ENCODE measurements around the gene ARGLU1.

The ARGLU1 gene

DNA sequence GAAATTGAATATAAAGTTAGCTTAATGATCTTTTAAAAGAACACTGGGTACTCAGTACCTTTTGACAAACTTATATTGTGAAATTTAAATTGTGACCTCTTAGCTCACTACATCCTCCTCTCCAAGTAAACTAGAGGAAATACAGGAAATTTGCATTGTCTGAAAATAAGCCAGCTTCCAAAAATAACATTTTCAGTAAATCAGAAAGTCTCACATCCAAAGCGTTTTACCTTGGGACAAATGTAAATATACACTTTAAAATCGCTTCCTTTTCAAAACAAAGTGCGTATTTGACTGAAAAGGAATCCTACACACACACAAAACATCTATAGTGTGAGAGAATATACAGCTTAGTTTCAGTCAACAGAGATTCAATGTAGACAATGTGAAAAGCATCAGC is 30.4 kb downstream of the ARGLU1 start:
- no peak for DNase-seq

DNA sequence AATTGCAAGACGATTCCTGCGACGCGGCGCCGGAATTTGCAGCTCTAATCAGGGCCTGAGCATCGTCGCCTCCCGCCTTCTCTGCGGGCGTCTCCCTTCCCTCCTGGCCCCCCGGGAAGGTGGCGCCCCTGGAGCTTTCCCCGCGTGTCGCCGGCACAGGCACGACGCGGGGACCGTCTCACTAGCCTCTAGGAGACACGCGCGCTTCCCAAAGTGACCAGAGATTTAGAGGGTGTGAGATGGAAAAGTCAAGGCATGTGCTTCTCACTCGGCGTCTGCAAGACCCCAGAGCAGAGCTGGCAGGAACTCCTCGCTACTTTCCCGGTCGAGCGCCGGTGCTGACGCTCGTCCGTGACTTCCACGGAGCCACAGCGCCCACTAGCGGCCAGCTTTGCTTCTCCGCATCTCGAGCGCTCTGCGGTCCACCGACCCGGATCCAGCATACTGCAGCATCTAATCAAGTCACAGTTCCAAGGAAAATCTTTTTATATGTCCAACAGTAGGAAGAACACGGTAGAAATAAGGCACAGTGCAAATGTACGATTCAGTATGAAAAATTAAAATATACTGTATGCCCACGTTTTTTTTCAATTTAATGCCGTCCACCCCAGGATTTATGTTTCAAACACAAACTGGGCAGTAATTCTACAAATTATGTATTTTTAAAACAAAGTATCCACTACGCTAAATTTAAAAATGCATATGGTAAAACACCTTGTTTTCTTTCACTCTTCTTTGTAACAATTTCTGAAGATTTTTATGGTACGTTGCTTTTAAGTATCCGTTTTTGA is 31.5 kb downstream of the ARGLU1 start:
- DNase-seq = peak; percentile 92

DNA sequence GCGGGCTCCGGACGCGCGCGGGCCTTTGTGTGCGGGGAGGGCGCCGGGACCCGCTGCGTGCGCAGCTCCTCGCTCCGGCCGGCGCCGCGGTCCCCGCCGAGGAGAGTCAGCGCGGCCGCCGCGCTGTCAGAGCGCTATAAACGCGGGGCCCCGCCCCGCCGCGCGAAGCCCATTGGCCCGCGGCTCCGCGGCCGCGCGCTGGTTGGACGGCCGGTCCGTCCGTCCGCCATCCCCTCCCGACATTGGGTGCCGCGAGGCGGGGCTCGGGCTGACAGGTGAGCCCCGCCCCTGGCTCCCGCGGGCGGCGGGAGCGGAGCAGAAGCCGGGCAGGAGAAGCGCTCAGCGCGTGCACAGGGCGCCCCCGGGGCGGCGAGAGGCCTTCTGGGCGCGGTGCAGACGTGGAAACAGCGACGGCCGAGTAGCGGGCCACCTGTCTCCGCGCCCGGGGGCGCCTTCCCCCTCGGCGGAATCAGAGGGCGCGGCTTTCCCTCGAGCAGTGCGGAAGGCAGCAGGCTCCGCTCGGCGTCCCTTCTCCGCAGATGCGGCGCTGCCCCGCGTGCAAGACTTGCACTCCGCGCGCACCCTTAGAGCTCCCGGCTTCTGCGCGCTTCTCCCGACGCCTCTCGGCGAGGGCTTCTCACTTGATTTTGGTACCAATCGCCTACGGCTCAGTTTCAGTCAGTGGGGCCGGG is 32.2 kb downstream of the ARGLU1 start, which contains the start of gene EFNB2:
TSS of gene EFNB2 (minus strand) at position 111 of the 692 bp plus-strand sequence. CDS start 698 bp downstream, outside the sequence.
- peak; percentile 84 for DNase-seq

DNA sequence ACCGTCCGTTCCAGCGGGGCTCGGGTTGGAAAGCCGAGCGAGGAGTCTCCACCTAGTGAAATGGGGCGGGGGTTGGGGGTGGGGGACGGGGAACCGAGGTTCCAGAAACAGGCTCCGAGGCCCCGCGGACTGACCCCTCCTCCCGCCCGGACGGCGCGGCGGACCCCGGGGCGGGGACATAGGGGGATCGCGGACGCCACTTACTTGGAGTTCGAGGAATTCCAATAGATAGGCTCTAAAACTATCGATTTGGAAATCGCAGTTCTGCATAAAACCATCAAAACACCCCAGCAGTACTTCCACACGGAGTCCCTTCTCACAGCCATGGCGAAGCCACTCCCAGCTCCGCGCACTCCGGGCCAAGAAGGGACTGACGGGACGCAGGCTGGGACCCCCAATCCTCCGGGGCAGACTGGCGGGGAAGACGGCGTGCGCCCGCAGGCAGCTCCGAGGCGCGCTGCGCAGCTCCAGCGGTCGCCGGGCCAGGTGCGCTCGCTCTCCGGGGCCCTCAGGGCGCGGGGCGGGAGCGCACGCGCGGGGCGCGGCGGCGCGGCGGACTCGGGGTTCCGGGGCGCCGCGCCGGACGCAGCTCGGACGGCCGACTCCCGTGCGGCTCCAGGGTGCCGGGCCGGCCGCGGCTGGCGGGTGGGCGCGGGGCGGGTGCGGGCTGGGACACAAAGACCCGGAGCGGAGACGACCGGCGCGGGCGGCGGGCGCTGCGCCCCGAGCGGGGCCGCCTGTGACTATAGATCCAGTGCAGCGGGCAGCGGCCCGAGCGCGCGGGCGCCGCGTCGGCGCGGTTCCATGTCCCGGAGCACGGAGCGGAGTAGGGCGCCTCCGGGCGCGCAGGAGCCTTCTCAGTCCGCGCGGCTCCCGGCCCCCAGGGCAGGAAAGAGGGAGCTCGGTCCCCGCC is 33.0 kb downstream of the ARGLU1 start:
- DNase-seq = peak; percentile 7

DNA sequence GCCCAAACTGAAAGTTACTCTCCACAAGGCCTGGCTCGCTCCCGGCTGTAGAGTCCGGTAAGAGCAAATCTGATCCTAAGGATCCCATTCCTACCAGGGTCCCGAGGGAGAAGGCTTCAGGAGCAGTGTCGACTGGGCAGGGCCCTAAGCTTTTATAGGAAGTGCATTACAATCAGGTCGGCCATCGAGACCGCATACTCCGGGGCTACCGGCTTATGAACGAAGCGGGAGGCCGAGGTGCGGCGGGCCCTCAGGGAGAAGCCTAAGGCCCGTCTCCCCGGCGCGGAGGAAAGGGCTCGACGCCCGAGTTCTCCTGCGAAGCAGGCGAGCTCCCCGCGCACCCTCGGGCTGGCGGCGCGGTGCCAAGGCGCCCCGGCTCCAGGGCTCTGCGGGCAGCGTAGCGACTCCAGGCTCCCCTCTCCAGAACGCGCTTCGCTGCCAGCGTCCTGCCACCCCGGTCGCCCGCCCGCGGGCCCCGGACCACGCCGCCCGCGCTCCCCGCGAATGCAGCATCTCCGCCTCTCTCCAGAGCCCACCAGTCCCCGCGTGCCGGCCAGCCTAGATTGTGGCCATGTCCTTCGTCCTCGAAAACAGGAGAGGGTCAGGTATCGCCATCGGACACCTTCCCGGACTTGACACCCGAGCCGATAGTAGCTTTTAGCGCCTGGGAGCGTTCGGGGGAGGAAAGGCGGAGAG is 33.8 kb downstream of the ARGLU1 start:
- peak; percentile 2 for DNase-seq

DNA sequence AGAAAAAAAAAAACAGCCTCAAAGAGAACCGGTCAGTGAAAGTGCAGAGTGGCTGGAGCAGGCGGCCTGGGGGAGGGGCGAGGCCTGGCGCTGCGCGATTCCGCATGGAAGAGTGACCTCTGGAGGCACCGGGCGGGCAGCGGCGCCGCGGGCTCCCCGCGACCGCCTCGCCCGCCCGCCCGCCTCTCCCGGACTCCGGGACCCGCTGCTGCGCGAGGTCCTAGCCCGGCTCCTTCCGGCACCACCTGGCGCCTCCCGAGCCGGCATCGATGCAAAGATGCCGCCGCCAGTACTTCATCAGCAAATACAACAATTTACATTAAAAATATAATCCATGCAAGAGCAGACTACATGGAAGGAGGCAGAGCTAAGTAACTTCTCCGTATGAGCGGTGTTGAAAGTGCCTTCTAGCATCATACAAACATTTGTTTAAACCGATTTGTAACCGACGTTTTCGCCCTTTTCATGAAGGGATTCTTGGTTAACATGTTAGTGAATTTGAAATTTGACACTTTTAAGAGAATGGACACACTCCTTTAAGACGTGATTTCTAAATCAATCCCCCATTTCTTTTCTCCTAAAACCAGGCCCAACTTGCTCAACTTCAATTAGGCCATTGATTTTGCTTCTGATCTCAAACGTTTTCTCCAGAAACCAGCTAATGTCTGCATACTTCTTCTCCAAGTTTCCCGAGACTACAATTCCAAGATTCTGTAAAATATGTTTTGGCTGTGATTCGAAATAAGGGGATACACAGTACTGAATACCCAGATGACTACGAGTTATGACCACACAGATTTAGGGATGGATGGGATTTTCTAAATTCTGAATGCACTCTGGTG is 34.6 kb downstream of the ARGLU1 start:
- DNase-seq = peak; percentile 3

DNA sequence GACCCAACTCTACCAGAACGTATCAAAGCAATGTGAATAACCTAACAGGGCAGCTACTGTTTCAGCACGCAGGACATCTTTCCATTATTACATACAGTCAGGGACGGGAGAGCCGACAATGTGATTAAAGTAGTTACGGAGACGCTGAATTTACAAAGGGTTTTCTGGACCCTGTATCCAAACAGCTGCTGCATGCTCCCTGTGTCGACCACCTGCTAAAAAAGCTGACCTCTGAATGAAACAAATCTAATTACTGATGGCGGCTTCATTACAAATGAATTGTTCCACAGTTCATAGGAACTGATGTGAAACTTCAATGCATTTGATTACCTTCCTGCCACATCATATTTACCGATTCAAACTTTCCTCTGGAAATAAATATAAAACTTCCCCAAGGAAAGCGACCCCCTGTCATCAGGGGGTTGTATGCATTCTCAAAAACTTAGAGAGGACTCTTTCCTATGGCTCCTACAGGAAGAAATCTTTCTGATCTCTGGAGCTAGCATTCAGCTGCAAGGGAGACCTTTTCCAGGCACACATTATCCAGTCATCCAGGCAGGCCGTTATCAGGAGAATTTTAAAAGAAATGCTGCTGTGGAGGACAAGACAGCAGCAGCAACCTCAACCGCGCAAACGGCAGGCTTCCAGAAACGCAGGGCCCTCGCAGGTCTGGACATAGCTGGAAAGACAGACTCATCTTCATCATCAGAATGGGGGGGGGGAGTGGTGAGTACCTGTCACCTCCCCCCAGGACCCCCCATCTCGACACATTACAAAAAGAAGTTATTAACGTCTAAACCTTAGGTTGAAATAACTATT is 35.6 kb downstream of the ARGLU1 start:
- no peak for DNase-seq

DNA sequence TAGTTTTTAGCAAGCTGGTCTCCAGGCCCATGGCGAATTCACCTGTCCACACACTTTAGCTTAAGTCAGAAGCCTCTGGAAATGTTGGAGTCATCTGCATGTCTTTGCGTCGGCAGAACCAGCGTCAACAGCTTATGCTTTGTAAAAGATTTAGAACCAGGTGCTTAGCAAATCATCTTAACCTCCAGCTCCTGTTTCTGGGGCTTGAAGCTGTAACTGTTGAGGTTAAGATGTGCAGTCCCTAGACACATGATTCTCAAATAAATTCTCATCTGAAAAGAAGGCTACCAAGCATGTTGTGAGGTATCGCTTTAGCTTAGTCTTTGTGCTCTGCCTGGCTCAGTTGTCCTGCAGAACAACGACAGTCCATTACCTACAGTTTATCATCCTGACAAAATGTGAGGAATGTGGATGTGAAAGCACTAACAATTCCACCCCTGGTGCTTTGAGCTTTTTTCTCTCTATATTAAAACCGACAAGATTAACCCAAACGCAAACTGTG is 36.9 kb downstream of the ARGLU1 start:
- DNase-seq = no peak

DNA sequence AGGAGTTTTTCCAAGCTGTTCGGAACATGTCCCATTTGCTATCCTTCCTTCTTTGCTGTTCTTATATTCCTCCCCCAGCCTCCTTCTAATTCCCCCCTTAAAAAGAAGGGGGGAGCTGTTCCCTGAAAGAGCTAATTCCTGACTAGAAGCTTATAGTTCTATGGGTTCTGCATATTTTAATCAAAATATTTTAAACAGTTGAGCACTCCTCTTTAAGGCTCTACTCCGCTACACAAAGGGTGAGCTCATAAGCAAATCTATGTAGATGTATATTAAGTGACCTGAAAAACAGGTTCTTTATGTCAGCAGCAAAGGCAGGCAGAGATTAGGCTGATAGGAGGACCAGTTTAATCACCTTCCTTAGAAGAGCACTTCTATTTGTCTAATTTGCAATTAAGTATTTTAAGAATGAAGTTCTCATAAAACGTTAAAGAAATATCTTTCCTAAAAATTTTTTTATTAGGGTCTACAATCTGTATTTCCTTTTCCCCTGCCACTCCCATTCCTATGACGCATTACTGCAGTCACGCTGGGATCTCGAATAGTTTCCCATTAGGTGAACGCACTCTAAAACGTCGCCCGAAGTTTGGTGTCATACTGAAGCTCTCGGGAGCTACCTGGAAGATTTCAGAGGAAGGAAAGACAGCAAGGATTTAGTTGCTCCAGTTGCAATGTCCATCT is 37.6 kb downstream of the ARGLU1 start:
- no peak for DNase-seq

DNA sequence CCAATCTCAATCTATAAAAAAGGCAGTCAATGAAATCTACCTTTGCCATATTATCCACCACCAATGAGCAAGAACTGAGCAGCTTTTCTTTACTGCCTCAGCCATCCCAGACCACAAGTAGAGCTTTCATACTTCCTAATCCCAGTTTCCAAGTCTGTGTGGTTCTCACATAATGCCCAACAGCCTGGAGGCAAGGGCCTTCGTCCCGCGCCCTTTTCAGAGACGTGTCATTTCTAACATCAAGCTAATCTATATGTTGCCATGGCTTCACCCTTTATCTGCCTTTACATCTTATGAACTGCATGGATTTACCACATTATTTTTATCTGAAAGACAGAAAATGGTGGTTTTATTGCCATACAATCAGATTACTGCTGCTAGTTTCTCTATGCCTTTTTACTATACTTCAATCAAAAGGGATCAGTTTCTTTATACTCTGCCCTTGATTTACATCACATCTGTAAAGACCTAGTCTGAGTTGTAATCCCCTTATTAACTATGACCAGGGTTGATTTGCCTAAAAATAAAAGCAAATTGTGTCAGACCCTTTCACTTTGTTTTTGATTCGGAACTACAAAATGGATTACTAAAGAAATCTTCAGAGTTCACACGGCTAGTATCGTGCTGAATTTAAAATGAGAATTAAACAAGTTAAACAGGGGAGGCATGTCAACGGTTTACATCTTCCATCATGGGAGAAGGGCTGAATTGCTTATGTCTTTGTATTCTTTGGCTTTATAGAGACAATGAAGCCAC is 38.3 kb downstream of the ARGLU1 start:
- DNase-seq = no peak

DNA sequence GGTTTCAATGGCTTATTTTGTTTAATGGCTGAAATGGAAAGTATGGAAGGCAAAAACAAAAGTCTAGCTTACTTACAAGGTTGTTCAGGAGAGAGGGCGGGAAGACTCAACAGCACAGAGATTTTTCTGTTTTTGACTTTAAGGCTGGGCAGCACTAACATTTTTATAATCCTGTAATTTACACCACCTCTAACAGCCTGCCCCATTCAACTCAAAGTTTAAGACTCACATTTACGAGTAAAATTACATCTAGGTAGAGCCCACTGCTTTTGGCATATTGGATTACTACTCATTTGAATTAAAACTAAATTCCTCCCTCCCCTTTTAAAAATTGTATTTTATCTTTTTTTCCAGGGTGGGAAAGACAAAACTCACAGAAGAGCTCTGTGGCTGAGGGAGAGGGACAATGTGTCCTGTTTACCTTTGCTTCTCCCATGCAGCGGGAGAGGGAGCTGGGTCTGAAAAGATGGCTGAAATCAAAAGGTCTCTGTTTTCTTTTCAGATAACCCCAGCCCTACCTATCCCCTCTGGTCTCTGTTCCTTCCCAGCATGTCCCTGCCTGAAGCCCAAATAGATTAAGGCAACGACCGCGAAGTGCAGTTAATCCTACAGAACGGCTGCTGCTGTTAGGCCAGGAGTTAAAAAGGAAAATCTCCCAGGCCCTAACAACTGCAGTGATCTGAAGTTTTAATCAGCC is 39.1 kb downstream of the ARGLU1 start:
- DNase-seq = no peak

DNA sequence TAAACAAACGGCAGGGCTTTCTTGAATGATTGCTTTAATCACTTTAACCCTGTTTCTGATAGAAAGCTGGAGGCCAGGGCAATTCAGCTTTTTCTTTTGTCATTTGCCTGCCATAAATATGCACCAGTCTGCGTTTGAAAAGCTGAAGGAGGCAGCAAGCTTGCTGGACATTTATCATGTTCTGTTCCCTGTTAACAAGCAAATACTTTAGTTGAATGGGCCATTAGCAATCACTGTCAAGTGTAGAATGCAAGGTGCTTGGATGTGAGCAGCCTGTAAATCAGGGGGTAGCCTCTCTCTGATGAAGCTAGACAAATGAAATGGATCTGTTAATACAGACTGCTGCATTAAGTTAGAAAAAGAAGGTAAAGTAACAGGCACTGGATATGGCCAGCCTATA is 40.1 kb downstream of the ARGLU1 start:
- DNase-seq = no peak

DNA sequence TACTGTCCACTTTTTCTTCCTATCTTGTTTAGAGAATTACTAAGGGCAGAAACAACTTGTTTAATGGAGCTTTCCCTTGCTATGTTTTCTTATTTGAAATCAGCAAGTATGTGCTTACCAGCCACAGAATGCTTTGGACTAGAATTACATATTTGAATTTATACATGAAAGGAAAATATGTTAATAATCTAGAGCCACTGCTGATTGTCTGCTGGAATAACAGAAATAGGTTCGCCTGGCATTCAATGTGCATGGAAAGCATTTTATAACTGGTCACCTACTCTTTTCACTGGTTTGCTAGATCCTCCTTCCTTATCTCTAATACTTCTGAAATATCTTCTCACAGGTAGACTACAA is 40.5 kb downstream of the ARGLU1 start:
- DNase-seq = no peak

DNA sequence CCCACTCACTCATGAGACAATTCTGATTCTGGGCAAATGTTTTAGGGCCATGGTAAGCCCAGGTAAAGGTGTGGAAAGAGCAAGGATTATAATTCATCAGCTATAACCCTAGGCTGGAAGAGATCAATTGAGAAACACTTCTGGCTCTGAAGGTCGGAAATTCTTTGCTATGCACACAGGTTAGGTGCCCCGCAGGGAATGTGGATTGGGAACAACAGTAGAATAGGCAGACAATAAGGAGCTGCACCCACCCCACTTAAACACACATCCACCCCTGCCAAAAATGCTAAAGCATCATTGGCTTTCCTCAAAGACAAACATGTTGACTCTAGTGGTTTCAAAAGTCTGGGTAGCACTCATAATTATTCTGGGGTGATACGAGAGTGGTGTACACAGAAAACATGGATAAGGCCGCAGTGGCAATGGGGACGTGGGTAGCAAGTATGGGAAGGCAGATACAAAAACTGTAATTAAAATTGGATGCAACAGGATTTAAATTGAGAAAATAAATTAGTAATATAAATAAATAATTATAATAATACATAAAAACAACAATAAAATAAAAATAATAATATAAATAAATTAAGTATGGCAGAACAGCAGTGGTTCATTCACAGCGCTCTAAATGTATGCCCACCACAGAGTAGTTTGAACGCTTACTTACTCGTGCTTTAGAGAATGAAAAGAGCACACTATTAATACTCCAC is 41.0 kb downstream of the ARGLU1 start:
- no peak for DNase-seq

DNA sequence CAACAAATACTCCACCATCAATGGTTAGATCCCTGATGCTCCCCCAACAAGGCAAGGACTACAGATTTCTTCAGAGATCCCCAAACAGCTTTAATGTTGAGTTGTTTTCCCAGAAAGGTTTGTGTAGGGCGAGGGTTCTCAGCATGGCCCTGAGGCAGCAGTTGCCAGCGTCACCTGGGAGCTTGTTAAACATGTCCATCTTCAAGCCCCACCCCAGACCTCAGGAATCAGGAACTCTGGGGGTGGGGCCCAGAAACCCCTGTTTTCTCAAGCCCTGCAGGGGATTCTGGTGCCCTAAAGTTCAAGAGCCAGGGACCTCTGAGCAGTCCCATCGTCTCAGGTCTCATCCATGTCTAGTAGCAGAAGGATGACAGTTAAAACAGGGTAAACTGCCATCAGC is 42.1 kb downstream of the ARGLU1 start:
- DNase-seq = no peak

DNA sequence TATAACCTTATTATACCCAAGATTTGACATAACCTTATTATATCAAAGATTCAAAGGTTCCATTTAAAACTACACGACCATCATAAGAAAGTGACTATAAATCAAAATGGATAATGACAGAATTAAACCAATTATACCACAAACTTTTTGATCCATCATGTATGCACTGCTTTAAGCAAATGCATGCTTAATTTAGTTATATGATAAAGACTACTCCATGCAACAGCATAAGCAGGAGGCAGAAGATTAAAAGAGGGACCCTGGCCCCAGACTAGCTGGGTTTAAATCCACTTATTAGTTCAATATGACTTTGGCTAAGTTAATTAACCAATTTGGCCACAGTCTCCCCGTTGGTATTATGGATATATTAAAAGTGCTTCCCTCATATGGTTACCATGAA is 43.8 kb downstream of the ARGLU1 start:
- DNase-seq = no peak

DNA sequence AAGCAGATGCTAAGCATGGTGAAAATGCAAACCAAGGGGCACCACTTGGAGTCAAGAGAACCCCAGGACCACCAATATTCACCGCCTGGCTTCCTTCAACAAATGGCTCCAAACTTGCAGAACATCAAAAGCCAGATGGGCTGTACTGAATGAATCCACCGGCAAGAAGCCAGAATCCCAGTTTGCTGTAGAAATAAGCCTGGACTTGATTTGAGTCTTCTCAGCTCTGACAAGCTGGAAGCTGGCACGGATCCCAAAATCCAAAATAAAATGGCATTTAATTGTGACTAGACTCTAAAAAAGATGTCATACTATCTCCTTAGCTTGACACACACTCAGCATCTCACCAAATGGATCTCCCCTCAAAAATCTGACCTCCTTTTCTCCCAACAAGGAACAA is 44.4 kb downstream of the ARGLU1 start:
- no peak for DNase-seq
